Kidney epithelial cell (primary cell): ENCODE measurements around the gene TBC1D16. TPM values are rescaled to one million over a fixed set of nuclear protein-coding genes. Genes with fewer than 3 reads are reported as not detected.

Experiments used
- DNase-seq: peaks from one replicate; pipeline ENCODE4 v3.0.0-alpha.2; 2010; ENCODE audit warnings: low read depth
- H3K27me3 ChIP-seq: 2 replicates; pipeline ENCODE4 v1.6.0; 2011; ENCODE audit warnings: low read length; ENCODE audit not compliant: control insufficient read depth, insufficient read depth
- H3K36me3 ChIP-seq: 2 replicates; pipeline ENCODE4 v1.5.1; 2011; ENCODE audit warnings: low read length; ENCODE audit not compliant: control insufficient read depth, insufficient read depth
- H3K4me3 ChIP-seq: 2 replicates; pipeline ENCODE4 v1.5.1; 2011; ENCODE audit warnings: low read depth, mild to moderate bottlenecking, control low read depth, low read length
- CTCF ChIP-seq: IDR thresholded peaks from 2 replicates; pipeline ENCODE4 v1.5.1; 2011; ENCODE audit warnings: mild to moderate bottlenecking, moderate library complexity, low read length, control low read depth, inconsistent platforms; ENCODE audit not compliant: insufficient read depth, poor library complexity, severe bottlenecking
- total RNA-seq: library from RNA; depleted of rRNA; stranded (reverse); fragments of >200 nt; gene quantifications from 2 replicates; pipeline ENCODE4 v1.2.3, GENCODE V29; 2015

TBC1D16 gene
- total RNA-seq, 1 donor from 2014 or later = 58.5 TPM

DNA sequence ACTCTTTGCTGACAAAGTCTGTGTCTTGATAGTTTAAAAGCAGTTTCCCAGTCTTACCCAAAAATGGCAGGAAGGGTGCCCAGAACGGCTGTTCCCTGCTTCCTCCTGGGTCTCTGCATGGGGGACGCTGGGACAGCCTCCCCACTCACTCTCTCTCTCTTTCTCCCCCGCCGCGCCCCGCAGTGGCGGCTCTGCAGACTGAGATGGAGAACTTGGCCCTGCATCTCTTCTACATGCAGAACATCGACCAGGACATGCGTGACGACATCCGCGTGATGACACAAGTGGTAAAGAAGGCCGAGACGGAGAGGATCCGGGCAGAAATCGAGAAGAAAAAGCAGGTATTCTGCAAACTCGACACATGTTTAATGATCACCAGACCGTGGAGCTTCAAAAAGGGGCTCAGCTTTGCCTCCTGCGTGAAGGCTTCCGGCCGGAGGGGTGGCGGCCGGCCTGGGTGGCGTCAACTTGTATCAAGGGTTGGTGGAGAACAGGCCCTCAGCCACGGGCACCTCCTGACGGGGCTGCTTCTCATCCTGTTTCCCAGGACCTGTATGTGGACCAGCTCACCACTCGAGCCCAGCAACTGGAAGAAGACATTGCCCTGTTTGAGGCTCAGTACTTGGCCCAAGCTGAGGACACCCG lies 22.8 kb upstream of the TBC1D16 start:
- H3K36me3 ChIP-seq = no peaks in the 10 kb centered on the region
- no peak for DNase-seq
- H3K4me3 ChIP-seq = no peak overlapping the region
- H3K27me3 ChIP-seq = no peaks in the 10 kb centered on the region
- TF ChIP-seq CTCF = no peak

GRCh38 chr17:80055597-80055996 lies 19.9 kb upstream of the TBC1D16 start:
- no peak for TF ChIP-seq CTCF
- Histone ChIP-seq H3K36me3 (no peaks in the 10 kb centered on the region), H3K27me3 (no peaks in the 10 kb centered on the region), H3K4me3 (no peak overlapping the region)
- DNase-seq = no peak

GRCh38 chr17:80053102-80053501 lies 17.4 kb upstream of the TBC1D16 start:
- H3K27me3 ChIP-seq = no peaks in the 10 kb centered on the region
- no peaks in the 10 kb centered on the region for H3K36me3 ChIP-seq
- DNase-seq = no peak
- TF ChIP-seq CTCF = no peak
- no peak overlapping the region for H3K4me3 ChIP-seq

DNA sequence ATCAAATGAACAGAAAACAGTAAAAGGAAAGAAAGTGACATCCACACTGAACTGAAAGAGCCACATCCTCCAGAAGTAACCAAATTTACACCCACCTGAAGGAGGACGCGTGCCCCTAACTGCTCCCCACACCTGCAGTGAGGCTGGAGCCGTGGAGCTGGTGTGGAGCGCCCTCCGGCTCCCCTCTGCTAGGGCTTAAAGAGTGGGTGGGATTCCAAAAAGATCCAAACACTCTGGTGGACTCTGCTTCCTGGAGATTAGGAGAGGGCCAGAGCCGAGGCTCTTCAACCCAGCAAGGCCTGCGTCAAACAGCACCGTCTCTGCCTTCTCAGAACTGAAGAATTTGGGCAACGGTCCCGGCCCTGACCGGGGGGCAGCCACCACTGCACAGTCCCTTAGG lies 16.0 kb upstream of the TBC1D16 start:
- DNase-seq = no peak
- no peak overlapping the region for H3K4me3 ChIP-seq
- TF ChIP-seq CTCF = no peak

DNA sequence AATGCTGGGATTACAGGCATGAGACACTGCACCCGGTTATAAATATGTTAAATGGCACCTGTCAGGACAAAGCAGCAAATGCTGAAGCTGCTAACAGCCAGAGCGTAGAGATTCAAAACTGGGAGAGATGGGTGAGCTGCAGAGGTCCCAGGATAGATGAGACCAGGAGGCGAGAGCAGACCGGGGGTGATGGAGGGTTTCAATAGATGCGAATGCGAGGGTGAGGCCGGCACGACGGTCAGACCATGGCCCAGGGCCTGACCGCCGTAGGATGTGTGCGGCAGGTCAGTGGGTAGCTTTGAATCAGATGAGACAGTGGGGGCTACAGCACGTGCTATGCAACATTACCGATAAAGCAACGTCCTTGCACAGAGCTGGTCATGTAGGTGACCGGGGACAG lies 15.0 kb upstream of the TBC1D16 start:
- TF ChIP-seq CTCF = no peak
- no peaks in the 10 kb centered on the region for H3K27me3 ChIP-seq
- no peaks in the 10 kb centered on the region for H3K36me3 ChIP-seq
- no peak overlapping the region for H3K4me3 ChIP-seq
- DNase-seq = no peak

More for the DNA sequence above, 16.0 kb upstream of the TBC1D16 start:
- Histone ChIP-seq H3K36me3 (no peaks in the 10 kb centered on the region), H3K27me3 (no peaks in the 10 kb centered on the region)

- no peaks in the 10 kb centered on the region for H3K36me3 ChIP-seq
- DNase-seq = no peak
- TF ChIP-seq CTCF = no peak
- H3K27me3 ChIP-seq = no peaks in the 10 kb centered on the region
- no peak overlapping the region for H3K4me3 ChIP-seq
Measured at GRCh38 chr17:80049986-80050385, 14.3 kb upstream of the TBC1D16 start.
